MCF 10A (cell line): Measurements from ENCODE around the gene SPSB1. TPM values are rescaled to one million over a fixed set of nuclear protein-coding genes. Genes with fewer than 3 reads are reported as not detected.

Source experiments
- BruUV-seq: library from RNA; stranded (reverse); fragments of 400-500 nt; replicated peaks from 2 replicates; lab custom pipeline; 2021; lab: Mats Ljungman, UMichigan
- CTCF ChIA-PET: fragments of 300-600 bp; sonication (Branson Sonifier 250); formaldehyde crosslinking; extraction: SDS; loops from one replicate; lab custom pipeline; 2021; ENCODE audit warnings: antibody characterized with exemption, inconsistent platforms; lab: Yijun Ruan, JAX
- POLR2A ChIA-PET: fragments of 300-600, 350-650 bp; sonication (Branson Sonifier 250); formaldehyde crosslinking; extraction: SDS; loops from one replicate; lab custom pipeline; 2020; ENCODE audit warnings: antibody characterized with exemption, inconsistent platforms; lab: Yijun Ruan, JAX
- DNase-seq: peaks from one replicate; pipeline ENCODE4 v3.0.0-alpha.2; 2018; ENCODE audit not compliant: unreplicated experiment
- H3K27ac Mint-ChIP-seq: one replicate; pipeline ENCODE4 v1.8.0; 2022; ENCODE audit warnings: mild to moderate bottlenecking, low read depth, mixed read lengths; ENCODE audit not compliant: unreplicated experiment
- H3K27me3 Mint-ChIP-seq: one replicate; pipeline ENCODE4 v1.8.0; 2022; ENCODE audit warnings: mixed read lengths; ENCODE audit not compliant: insufficient read depth, unreplicated experiment
- H3K36me3 Mint-ChIP-seq: one replicate; pipeline ENCODE4 v1.8.0; 2022; ENCODE audit warnings: mild to moderate bottlenecking, moderate library complexity, mixed read lengths; ENCODE audit not compliant: insufficient read depth, unreplicated experiment
- H3K4me1 Mint-ChIP-seq: one replicate; pipeline ENCODE4 v1.8.0; 2022; ENCODE audit warnings: mixed read lengths; ENCODE audit not compliant: insufficient read depth, unreplicated experiment
- H3K4me3 Mint-ChIP-seq: one replicate; pipeline ENCODE4 v1.8.0; 2022; ENCODE audit warnings: mild to moderate bottlenecking, moderate library complexity, mixed read lengths; ENCODE audit not compliant: unreplicated experiment
- H3K9me3 Mint-ChIP-seq: one replicate; pipeline ENCODE4 v1.8.0; 2022; ENCODE audit warnings: mixed read lengths; ENCODE audit not compliant: unreplicated experiment
- intact Hi-C: fragments of 100-400 bp; cut with micrococcal nuclease; formaldehyde crosslinking; loops from 2 replicates; pipeline ENCODE4 v1.14.1; 2022
- total RNA-seq: library from RNA; stranded (reverse); gene quantifications from 2 replicates; pipeline ENCODE4 v1.2.3, GENCODE V29; 2022
- TF ChIP-seq, protein P1 (sequence below): fragments of 200-600 bp; IDR thresholded peaks from one replicate; pipeline ENCODE4 v1.8.0; 2022; ENCODE audit warnings: antibody characterized with exemption, mild to moderate bottlenecking; ENCODE audit not compliant: unreplicated experiment

The SPSB1 gene
- total RNA-seq, 1 experiment from 2014 or later = 8.2 TPM

DNA sequence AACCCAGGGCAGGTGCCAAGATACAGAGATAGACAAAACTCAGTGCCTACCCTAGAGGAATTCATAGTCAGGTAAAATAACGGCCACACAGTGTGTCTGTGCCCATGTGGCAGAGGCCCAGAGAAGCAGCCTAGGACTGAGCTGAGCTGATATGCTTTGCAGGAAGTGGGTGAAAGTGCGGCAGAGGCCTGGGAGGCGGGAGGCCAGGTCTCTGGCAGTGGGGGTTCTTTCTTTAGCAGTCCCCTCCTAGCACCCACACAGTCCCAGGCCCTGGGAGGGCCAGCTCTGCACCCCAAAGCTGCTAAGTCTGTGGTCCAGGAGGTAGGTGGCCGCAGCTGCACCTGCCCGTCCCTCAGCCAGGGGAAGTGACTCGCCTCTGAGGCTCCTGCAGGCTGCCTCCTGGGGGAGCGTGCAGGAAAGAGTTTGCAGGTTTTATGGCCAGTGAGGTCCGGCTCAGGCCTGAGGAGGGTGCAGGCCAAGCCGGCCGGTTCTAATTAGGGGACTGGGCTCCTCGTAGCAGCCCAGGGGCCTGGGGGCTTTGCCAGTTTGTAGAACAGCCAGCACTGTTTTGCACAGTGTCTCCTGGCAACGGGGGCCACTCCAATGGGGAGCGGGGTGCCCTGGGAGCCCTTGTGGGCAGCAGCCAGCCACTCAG is 107.9 kb downstream of the SPSB1 start:
- BruUV-seq = no TSS peak
- H3K4me3 Mint-ChIP-seq = no peak overlapping the region
- H3K27me3 Mint-ChIP-seq = no peaks in the 10 kb centered on the region
- ChIA-PET POLR2A (interaction anchor here (0.6 to 1.5 kb wide), 2 partner anchors 9 to 29 kb away, joined by 3 to 6 read pairs; no protein-coding TSS in a partner anchor), CTCF (interaction anchor here (0.6 to 1.2 kb wide), 3 partner anchors 12 to 753 kb away, joined by 3 read pairs; no protein-coding TSS in a partner anchor)
- no peak overlapping the region for H3K27ac Mint-ChIP-seq
- TF ChIP-seq, protein P1, sequence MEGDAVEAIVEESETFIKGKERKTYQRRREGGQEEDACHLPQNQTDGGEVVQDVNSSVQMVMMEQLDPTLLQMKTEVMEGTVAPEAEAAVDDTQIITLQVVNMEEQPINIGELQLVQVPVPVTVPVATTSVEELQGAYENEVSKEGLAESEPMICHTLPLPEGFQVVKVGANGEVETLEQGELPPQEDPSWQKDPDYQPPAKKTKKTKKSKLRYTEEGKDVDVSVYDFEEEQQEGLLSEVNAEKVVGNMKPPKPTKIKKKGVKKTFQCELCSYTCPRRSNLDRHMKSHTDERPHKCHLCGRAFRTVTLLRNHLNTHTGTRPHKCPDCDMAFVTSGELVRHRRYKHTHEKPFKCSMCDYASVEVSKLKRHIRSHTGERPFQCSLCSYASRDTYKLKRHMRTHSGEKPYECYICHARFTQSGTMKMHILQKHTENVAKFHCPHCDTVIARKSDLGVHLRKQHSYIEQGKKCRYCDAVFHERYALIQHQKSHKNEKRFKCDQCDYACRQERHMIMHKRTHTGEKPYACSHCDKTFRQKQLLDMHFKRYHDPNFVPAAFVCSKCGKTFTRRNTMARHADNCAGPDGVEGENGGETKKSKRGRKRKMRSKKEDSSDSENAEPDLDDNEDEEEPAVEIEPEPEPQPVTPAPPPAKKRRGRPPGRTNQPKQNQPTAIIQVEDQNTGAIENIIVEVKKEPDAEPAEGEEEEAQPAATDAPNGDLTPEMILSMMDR = no peak
- DNase-seq = no peak
- intact Hi-C loops = no loop called here
- H3K9me3 Mint-ChIP-seq = peaks cover under 1% of the 10 kb centered on the region
- no peaks in the 10 kb centered on the region for H3K4me1 Mint-ChIP-seq
- H3K36me3 Mint-ChIP-seq = no peaks in the 10 kb centered on the region

DNA sequence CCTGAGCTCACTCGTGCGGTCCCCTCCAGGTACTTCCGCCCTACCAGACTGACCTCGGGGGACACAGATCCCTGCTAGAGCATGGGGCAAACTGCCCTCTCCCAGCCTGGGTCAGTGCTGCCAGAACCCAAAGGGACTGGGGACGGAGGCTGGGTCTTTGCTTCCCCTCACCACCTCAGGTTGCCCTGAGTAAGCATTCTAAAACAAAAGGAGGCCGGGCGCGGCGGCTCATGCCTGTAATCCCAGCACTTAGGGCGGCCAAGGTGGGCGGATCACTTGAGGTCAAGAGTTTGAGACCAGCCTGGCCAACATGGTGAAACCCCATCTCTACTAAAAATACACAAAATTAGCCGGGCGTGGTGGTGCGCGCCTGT is 108.4 kb downstream of the SPSB1 start:
- H3K4me1 Mint-ChIP-seq = no peaks in the 10 kb centered on the region
- no peaks in the 10 kb centered on the region for H3K36me3 Mint-ChIP-seq
- POLR2A ChIA-PET = no interaction called here
- no peaks in the 10 kb centered on the region for H3K9me3 Mint-ChIP-seq
- H3K4me3 Mint-ChIP-seq = no peak overlapping the region
- BruUV-seq = no TSS peak
- intact Hi-C loops = no loop called here
- CTCF ChIA-PET = interaction anchor here (1.0 kb wide), 1 partner anchor 27 kb away, joined by 3 read pairs; no protein-coding TSS in a partner anchor
- no peak overlapping the region for H3K27ac Mint-ChIP-seq
- DNase-seq = no peak
- no peaks in the 10 kb centered on the region for H3K27me3 Mint-ChIP-seq
- TF ChIP-seq, protein P1 = no peak

DNA sequence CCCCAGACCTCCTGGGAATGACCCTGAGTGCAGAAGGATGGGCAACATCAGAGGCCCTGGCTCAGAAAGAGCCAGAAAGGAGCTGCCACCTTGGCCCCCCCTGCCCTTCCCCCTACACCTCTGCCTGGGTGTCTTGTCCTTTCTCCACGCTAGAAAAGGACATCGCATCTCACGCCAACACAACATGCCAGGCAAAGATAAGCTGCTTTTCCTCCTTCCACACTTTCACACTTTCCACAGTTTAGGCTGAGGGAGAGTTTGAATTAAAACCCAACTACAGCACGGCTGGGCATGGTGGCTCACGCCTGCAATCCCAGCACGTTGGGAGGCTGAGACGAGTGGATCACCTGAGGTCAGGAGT is 109.5 kb downstream of the SPSB1 start:
- Mint-ChIP-seq H3K27me3 (no peaks in the 10 kb centered on the region), H3K9me3 (no peaks in the 10 kb centered on the region), H3K4me1 (no peaks in the 10 kb centered on the region), H3K4me3 (no peak overlapping the region), H3K36me3 (no peaks in the 10 kb centered on the region), H3K27ac (no peak overlapping the region)
- no peak for DNase-seq
- ChIA-PET POLR2A (no interaction called here), CTCF (interaction anchor here (0.7 kb wide), 1 partner anchor 397 kb away, joined by 3 read pairs; no protein-coding TSS in a partner anchor)
- no TSS peak for BruUV-seq
- intact Hi-C loops = no loop called here
- TF ChIP-seq, protein P1 = no peak

DNA sequence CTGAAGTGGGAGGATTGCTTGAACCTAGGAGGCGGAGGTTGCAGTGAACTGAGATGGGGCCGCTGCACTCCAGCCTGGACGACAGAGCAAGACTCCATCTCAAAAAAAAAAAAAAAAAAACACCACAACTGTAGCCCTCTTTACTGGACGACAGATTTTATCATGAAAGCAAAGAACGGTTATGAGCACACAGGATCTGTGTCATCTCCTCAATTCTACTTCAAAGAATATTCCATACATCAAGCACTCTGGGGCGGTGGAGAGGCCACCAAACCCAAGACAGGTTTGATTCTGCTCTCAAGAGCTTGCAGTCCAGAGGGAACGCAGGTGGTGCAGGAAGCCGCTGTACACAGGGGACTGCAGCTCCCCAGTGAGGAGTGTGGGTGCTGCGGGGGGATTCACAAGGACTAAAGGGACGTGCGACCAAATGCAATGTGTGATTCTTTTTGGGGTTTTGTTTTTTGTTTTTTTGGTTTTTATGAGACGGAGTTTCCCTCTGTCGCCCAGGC is 110.1 kb downstream of the SPSB1 start:
- TF ChIP-seq, protein P1 = no peak
- H3K27ac Mint-ChIP-seq = no peak overlapping the region
- H3K4me3 Mint-ChIP-seq = no peak overlapping the region
- intact Hi-C loops = no loop called here
- CTCF ChIA-PET = interaction anchor here (0.7 kb wide), 1 partner anchor 398 kb away, joined by 3 read pairs; no protein-coding TSS in a partner anchor
- POLR2A ChIA-PET = no interaction called here
- BruUV-seq = no TSS peak
- no peaks in the 10 kb centered on the region for H3K36me3 Mint-ChIP-seq
- H3K27me3 Mint-ChIP-seq = no peaks in the 10 kb centered on the region
- no peaks in the 10 kb centered on the region for H3K9me3 Mint-ChIP-seq
- no peak for DNase-seq
- H3K4me1 Mint-ChIP-seq = no peaks in the 10 kb centered on the region
